HUDEP-2 (cell line): ENCODE data around the gene SELENOF.

ENCODE experiments used
- DNase-seq, 76 experiments: peaks; one replicate each; lab custom pipeline; 2025; ENCODE audit not compliant: unreplicated experiment in 76 of 76; lab: John Stamatoyannopoulos, UW

SELENOF gene

GRCh38 chr1:86913896-86914600 lies at the start of gene SELENOF:
Gene SELENOF, minus strand, starts transcription at chr1:86914126. Its CDS starts 15 bp downstream, at chr1:86914111.
- peak; percentile 39 to 99 (median 98) for DNase-seq

GRCh38 chr1:86960548-86960947 lies 46.6 kb upstream of the SELENOF start:
- no peak for DNase-seq

DNA sequence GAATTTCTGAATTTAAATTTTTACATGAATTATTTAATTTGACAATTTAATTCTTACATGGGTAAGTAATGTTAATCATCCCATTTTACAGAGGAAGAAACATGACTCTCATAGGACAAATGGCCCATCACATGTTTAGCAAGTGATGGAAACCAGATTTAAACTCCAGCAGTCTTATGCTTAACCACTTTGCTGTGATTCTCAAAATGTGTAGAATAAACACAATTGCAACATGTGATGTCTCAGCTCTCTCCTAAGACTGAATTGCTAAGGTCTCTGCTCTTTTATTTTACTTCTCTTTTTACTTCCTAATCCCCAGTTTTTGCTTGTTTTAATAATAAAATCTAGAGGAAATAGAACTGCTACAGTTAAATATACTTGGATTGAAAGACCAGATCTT lies 43.3 kb upstream of the SELENOF start:
- no peak for DNase-seq

DNA sequence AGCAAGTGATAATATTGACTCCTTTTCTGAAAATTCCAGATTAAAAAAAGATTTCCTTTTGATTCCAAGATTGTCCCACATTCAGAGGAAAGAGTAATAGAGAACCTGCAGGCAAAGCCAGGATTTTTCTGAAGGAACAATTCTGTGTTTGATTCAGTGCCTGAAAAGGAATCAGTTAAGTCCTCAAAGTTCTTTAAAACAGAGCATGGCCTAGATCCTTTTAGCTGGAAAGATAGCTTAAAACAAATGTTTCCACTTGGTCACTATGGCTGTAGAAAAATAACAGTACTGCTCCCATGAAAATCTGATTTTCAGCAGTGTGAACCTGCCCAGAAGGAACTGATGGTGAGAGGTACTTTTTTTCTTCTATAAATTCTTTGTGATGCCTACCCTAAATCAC lies 42.3 kb upstream of the SELENOF start:
- DNase-seq, result no peak

GRCh38 chr1:86955678-86956077 lies 41.8 kb upstream of the SELENOF start:
- DNase-seq, result no peak

- DNase-seq, result no peak
Measured at GRCh38 chr1:86953167-86953566, 39.2 kb upstream of the SELENOF start.

DNA sequence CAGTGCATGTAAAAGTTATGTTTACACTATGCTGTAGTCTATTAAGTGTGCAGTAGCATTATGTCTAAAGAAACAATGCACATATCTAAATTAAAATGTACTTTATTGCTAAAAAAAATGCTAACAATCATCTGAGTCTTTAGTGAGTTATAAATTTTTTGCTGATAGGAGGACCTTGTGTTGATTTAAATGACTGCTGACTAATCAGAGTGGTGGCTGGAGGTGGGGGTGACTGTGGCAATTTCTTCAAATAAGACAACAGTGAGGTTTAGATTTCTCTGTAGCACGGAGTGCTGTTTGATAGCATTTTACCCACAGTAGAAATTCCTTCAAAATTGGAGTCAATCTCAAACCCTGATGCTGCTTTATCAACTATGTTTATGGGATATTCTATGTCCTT lies 37.5 kb upstream of the SELENOF start:
- DNase-seq, result no peak

DNA sequence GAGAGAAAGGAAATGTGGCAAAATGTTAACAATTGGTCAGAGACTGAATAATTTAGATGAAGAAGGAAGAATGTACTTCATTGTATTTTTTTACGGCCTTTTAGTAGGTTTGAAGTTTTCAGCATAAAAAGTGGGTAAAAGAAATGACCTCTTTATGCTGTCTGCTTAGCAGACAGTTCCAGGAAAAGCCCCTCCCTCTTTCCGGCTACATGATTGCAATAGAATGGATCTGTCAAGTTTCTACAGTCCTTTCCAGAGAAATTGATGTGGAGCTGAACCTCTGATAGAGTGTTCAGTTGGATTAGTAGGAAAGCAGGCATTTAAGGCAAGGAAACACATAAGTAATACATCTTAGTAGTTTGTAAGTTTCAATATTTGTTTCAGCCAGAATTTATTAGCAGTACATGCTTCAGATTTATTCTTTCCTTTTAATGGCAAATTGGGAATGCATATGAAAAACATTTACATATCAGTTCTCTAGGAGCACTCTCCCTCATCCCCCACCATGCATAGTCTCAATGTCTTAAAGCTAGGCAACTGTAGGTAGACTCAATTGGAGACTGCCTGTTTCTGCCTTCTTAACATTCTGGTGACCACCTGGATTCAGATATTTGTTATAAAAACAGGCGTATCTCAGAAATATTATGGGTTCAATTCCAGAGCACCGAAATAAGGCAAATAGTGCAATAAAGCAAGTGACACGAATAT lies 36.9 kb upstream of the SELENOF start:
- no peak for DNase-seq

- DNase-seq, result no peak
Measured at GRCh38 chr1:86948212-86948611, 34.3 kb upstream of the SELENOF start.

DNA sequence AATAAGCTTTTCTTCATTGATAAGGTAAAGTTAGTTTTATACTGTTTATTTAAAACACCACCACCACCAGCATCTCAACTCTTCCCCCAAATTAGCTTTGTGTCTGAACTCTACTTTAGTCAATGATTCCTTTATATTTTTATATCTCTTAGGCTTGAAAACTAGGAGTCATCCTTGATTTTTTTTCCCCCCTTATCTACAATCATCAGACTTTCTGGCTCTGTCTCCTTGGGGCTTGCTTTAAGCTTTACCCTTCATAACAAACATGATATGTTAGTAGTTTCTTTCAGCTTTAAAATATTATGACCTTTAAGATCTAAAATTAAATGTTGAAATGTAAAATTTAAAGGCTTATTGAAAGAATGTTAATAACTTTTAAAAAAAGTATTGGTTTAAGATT lies 28.8 kb upstream of the SELENOF start:
- DNase-seq, result no peak

GRCh38 chr1:86942042-86942441 lies 28.1 kb upstream of the SELENOF start:
- no peak for DNase-seq

GRCh38 chr1:86940599-86940998 lies 26.7 kb upstream of the SELENOF start:
- DNase-seq, result no peak

- no peak for DNase-seq
Measured at GRCh38 chr1:86939406-86939805, 25.5 kb upstream of the SELENOF start.

DNA sequence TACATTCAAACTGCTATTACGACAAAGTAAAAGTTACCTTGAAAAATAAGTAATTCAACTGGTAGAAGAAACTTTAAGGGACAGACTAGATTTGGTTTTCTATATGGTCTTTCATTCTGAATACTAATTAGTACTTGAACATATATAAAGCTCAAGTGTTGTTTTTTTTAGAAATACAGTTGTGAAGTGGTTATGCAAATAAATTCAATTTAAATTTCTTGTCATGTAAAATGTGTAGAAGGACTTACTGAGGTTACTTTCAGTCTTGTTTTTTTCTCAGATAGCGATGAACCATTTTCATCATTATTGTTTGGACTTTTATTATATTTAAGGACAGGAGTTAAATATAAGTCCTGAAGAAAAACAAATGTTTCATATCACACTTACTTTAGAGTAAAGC lies 24.9 kb upstream of the SELENOF start:
- no peak for DNase-seq

DNA sequence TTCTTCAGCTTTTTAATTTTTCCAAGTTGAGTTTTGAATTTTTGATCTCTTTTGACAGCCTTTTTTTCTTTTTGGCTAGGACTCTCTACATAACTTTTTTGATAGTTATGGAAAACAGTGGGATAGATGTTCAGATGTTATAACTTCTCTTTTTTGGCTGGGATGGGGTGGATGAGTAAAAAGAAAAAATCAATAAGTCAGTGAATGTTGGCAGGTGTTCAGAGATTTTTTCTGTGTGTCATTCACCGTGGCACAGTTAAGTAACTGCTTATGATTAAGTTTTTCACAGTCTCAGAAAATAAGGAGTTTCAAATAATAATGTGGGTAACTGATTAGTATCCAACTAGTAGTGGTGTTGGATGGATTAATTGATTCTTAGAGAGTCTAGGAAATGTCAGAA lies 24.5 kb upstream of the SELENOF start:
- DNase-seq, result peak in 2 of 76 experiments; percentile 5 to 6

- peak in 3 of 76 experiments; percentile 4 to 30 (median 24) for DNase-seq
Measured at GRCh38 chr1:86933562-86934377, 19.8 kb upstream of the SELENOF start.

DNA sequence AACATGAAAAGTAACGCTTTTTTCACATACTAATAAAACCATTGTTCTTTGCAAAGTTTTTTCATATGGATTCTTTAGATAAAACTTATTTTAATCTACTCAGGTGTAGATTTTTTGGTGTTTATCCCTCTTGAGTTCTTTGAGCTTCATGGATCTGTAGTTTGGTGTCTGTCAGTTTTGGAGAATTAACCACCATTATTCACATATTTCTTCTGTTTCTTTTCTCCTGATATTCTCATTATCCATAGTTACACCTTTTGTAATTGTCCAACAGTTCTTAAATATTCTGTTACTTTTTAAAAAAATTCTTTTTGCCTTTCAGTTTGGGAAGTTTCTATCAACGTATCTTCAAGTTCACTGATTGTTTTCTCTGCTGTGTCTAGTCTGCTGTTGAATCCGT lies 19.1 kb upstream of the SELENOF start:
- no peak for DNase-seq

DNA sequence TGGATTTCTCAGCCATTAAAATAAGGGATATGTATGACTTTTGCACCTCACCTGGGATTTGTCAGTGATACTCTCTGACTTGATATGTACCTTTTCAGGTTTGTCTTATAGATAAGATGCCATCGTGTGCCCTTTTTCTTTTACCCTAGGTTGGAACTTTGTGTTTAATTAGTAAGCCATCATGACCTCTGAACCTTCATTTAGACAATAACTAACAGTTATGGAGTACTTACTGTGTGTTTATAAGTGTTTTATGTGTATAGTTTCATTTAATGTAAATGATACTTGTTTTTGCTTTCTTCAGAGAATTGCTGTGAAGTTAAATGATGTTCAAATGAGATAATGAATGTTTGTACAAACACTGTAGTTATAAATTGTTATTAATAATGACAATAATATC lies 14.9 kb upstream of the SELENOF start:
- DNase-seq, result no peak

- DNase-seq, result no peak
Measured at GRCh38 chr1:86926883-86927282, 13.0 kb upstream of the SELENOF start.

GRCh38 chr1:86925742-86926141 lies 11.8 kb upstream of the SELENOF start:
- DNase-seq, result no peak

GRCh38 chr1:86924324-86924960 lies 10.5 kb upstream of the SELENOF start:
- DNase-seq, result no peak
